ENCODE data around the gene MAP2K5.
"Not testable (repeated sequence)": the region's sequence is repeated elsewhere in the genome, so short reads cannot be mapped to it uniquely, and the experiment has no call there.

Gene MAP2K5

GRCh38 chr15:67605871-67606270 lies 63.4 kb downstream of the MAP2K5 start:
- no peak for DNase-seq

DNA sequence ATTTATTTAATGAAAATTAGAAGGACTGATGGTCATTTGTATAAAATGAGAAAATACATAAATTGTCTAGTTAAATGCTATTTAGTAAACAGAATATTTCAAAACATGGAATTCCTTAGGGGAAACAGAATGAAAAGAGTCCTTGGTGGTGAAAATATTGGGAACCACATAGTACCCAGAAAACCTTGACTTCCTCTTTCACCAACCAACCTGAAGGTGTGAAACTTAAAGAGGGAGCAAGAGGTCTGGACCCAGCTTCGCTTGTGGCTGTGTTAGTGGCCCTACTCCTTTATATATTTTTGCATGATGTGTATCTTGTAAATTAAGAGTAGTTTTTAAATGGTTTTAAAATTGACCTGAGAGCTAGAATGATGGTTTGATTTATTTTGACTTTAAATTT lies 64.2 kb downstream of the MAP2K5 start:
- DNase-seq, result no peak

- DNase-seq, result no peak
Observed at GRCh38 chr15:67607329-67607728, 64.8 kb downstream of the MAP2K5 start.

DNA sequence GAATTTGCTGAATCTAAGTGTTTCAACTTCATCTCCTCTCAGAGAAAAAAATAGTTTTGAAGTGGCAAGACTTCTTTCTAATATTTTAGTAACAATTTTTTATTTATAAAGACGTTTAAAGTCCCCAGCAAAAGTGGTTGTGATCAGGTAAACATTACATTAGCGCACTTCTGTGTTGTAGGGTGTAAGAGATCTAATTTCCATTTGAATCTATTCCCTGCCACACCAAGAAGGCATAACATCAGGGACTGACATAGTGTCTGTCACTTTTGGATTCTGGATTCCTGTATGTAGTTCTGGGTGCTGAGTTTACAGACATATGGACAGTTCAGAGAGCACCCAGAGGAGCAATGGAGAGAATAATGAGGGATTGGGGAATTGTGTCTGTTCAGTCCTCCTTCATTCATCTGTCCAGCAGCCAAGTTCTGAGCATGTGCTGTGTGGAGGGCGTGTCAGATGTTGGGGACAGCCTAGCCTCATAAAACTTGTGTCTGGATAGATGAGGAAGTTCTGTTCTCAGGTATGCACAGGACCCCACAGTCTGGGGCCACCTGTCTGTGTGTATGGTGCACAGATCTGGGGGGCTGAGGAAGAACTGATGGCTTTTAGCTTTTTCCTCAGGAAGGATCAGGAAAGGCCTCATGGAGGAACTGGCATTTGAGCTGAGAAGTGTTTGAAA lies 65.6 kb downstream of the MAP2K5 start:
- no peak for DNase-seq

GRCh38 chr15:67608638-67608959 lies 66.1 kb downstream of the MAP2K5 start:
- no peak for DNase-seq

- no peak for DNase-seq
Observed at GRCh38 chr15:67611370-67612369, 69.2 kb downstream of the MAP2K5 start.

DNA sequence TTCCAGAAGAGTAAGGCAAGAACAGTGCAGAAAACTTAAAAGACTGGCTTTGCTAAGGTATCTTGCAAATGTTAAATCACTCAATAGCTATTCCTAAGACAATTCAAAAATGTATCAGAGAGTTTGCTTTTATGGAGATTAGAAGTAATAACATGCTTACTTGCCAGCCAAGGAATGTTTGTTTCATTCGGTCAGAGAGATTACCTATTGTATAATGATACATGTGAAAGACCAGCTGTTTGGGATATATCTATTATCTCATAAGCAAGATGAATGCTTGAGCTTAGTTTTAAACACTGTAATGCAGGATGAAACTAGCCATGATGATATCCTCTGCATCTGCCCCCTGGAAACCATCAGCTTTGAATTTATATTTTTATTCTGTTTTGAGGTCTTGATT lies 70.7 kb downstream of the MAP2K5 start:
- no peak for DNase-seq

GRCh38 chr15:67613708-67614107 lies 71.2 kb downstream of the MAP2K5 start:
- DNase-seq, result no peak

GRCh38 chr15:67615131-67615534 lies 72.6 kb downstream of the MAP2K5 start:
- DNase-seq, result not testable (repeated sequence)

DNA sequence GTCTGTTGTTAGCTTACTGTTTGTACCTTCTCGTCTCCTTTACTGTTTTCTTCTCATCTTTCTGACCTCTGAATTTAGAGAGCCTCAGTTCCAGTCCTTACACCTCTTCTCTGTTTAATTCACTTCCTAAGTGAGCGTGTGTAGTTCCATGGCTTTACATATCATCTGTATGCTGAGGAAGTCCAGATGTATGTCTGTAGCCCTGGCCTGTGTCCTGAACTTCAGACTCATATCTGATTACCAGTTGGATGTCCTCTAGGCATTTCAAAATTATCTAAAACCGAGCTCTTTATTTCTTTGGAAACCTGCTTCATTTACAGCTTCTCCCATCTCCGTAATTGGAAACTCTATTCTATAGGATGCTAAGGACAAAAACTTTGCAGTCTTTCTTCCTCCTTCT lies 75.8 kb downstream of the MAP2K5 start:
- no peak for DNase-seq

DNA sequence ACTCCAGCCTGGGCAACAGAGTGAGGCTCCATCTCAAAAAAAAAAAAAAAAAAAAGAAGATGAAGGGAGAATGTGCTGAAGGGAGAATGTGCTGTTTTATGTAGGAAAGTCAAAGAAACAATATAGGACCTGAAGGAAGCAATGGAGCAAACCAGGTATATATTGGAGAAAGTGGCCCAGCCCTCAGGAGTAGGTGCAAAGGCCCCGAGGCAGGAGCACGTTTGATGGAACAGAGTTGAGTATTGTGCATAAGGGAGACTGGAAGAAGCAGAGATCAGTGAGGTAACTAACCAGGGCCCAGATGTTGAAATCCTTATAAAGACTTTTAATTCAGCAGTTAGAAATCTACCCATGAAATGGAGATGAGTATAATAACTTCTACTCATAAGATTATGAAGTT lies 79.6 kb downstream of the MAP2K5 start:
- DNase-seq, result no peak

GRCh38 chr15:67632261-67632660 lies 89.8 kb downstream of the MAP2K5 start:
- DNase-seq, result no peak

DNA sequence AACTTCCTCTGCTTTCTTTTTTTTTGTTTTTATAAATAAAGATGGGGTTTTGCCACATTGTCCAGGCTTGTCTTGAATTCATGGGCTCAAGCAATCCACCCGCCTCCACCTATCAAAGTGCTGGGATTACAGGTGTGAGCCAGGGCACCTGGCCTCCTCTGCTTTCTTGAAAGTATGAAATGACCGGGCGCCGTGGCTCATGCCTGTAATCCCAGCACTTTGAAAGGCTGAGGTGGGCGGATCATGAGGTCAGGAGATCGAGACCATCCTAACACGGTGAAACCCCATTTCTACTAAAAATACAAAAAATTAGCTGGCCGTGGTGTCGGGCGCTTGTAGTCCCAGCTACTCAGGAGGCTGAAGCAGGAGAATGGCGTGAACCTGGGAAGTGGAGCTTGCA lies 93.4 kb downstream of the MAP2K5 start:
- not testable (repeated sequence) for DNase-seq

DNA sequence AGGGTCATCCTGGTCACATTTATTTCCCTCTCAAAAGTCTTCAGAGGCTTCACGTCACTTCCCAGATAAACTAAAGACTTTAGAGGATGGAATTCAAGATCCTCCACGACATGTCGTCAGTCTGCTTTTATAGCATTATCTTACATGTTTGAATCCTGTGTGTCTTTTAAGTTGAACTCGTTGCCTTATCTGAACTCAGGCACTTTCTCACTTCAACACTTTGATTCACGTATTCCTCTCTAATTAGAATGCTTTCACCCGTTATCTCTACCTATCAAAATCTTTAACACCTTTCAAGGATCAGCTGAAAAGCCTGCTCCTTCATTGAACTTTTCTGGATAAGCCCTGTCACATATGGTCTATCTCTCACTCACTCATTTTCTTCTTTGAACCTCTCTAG lies 97.1 kb downstream of the MAP2K5 start:
- DNase-seq, result no peak

DNA sequence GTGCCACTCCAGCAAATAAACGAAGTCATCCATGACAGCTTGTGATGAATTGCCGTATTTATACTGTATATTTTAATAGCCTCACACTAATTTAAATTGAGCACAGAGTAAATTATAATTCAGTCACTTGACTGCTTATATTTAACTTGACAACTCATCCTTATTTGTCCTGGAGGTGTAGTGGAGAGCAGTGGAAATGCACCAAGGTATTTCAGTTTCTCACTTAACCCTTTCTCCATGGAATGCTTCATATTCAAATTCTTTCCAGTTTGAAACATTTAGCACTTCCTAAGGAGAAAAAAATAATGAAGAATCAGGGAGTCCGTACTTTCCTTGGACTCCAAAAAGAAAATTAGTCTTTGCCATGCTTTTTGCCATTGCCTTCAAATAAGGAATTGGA lies 99.0 kb downstream of the MAP2K5 start:
- DNase-seq, result no peak

GRCh38 chr15:67646847-67647246 lies 104.3 kb downstream of the MAP2K5 start:
- no peak for DNase-seq

- DNase-seq, result no peak
Observed at GRCh38 chr15:67652586-67652985, 110.1 kb downstream of the MAP2K5 start.

GRCh38 chr15:67660446-67660845 lies 117.9 kb downstream of the MAP2K5 start:
- DNase-seq, result no peak

DNA sequence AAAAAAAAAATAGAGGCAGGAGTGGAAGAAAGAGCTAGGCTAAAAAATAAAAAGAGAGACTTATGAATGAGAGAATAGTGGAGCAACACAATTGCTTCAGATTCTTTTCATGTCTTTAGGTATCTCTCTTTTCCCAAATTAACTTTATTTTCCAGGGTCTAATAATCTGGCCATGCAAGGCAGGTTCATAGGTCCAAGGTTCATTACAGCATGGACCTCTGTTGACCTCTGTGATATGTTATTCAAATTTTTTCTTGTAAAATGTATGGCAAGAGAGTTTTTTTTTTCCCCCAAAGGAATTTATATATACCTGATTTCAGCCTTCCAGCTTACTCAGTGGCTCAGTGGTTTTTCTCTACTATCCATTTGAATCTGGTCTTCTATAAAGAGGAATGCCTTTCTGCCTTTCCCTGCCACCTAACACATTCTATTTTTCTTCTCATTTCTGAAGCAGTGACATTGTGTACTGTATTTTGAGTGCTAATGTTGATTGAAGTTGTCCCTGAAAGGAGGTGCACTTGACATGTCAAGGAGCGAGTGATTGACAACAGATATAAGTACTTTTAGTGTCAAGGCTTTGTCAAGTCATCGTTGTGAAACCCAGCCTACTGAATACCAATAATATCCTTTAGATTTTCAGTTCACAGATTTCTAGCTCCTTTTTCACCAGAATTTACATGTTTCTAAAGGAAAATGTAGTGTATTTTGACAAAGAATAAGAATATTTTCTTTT lies 118.5 kb downstream of the MAP2K5 start:
- no peak for DNase-seq

- no peak for DNase-seq
Observed at GRCh38 chr15:67670647-67671305, 128.3 kb downstream of the MAP2K5 start.

- not testable (repeated sequence) for DNase-seq
Observed at GRCh38 chr15:67672834-67673233, 130.3 kb downstream of the MAP2K5 start.

DNA sequence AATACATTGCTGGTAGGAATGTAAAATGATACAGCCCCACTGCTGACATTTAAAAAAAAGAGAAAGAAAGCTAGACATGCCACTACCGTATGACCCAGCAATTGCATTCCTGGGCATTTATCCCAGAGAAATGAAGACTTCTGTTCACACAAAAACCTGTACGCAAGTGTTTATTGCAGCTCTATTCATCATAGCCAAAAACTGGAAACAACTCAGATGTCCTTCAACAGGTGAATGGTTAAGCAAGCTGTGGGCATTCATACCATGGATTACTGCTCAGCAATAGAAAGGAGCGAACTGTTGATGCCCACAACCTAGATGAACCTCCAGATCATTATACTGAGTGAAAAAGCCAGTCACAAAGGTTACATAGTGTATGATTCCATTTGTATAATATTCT lies 132.5 kb downstream of the MAP2K5 start:
- DNase-seq, result no peak

DNA sequence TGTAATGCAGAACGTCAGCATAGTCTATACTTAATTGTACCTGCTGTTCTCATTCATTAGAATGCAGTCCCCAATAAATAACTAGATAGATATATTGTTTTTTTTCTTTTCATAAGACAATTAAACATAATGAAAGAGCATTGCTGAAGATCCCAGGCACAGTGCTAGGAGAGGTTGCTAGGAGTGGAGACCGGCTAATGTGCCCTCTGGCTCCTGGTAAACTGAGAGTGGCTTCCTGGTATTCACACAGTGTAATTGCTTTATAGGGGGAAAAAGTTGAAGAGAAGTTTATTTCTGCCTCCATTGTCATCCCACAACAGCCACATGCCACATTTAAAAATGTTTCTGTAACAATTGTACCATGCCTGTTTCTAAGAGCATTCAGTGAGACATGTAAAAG lies 135.6 kb downstream of the MAP2K5 start:
- DNase-seq, result no peak

Data from left hindlimb (tissue), 1 donor.